Measurements from ENCODE around the gene HIVEP1.

The HIVEP1 gene

GRCh38 chr6:11992086-11992485 is 20.0 kb upstream of the HIVEP1 start:
- TF ChIP-seq, protein P1, sequence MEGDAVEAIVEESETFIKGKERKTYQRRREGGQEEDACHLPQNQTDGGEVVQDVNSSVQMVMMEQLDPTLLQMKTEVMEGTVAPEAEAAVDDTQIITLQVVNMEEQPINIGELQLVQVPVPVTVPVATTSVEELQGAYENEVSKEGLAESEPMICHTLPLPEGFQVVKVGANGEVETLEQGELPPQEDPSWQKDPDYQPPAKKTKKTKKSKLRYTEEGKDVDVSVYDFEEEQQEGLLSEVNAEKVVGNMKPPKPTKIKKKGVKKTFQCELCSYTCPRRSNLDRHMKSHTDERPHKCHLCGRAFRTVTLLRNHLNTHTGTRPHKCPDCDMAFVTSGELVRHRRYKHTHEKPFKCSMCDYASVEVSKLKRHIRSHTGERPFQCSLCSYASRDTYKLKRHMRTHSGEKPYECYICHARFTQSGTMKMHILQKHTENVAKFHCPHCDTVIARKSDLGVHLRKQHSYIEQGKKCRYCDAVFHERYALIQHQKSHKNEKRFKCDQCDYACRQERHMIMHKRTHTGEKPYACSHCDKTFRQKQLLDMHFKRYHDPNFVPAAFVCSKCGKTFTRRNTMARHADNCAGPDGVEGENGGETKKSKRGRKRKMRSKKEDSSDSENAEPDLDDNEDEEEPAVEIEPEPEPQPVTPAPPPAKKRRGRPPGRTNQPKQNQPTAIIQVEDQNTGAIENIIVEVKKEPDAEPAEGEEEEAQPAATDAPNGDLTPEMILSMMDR (IDR thresholded peaks at IDR 0.05; ENCODE audit: low read depth, low read length), result no peak
- no peak overlapping the region for H3K4me3 ChIP-seq (ENCODE audit: low read depth, low read length)

DNA sequence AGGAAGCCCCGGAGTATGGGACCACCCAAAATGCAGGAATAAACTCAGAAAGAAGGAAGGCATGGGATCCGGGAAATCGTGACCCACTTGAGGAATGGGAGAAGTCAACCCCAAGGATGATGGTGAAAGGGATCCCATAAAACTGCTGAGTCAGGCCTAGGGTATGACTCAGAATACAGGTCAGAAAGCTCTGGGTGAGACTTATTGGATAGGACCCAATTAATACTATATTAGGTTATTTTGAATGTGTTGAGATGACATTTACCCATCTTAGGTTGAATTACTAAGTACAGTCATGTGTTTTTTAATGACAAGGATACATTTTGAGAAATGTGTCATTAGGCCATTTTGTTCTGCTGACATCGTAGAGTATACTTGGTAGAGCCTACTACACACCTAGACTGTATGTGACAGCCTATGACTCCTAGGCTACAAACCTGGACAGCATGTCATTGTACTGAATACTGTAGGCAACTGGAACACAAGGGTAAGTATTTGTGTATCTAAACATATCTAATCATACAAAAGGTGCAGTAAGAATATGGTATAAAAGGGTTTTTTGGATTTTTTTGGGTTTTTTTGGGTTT is 17.1 kb upstream of the HIVEP1 start:
- TF ChIP-seq, protein P1 (IDR thresholded peaks at IDR 0.05; ENCODE audit: low read depth, low read length), result no peak
- H3K4me3 ChIP-seq (ENCODE audit: low read depth, low read length), result no peak overlapping the region

- H3K4me3 ChIP-seq (ENCODE audit: low read depth, low read length), result no peak overlapping the region
- TF ChIP-seq, protein P1 (IDR thresholded peaks at IDR 0.05; ENCODE audit: low read depth, low read length), result no peak
These were observed 15.4 kb upstream of the HIVEP1 start for GRCh38 chr6:11996751-11997150.

DNA sequence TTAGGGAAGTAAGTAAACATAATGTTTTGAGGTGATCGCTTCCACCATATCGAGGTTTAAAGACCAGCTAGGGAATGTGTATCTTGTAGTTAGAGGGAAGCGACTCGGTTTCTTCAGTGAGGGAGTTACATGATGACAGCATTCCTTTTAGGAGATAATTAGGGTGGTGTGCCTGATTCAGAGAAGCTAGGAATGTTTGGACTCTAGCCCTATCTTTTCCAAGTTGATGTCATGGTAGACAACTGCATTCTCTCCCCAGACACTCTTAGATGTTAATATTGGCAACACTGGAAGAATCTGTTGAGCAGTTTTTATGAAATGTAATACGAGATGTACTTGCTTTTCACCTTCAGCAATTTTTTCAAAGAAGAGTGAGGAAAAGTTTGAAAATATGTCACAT is 12.9 kb upstream of the HIVEP1 start:
- no peak overlapping the region for H3K4me3 ChIP-seq (ENCODE audit: low read depth, low read length)
- TF ChIP-seq, protein P1 (IDR thresholded peaks at IDR 0.05; ENCODE audit: low read depth, low read length), result no peak

GRCh38 chr6:12000174-12000573 is 11.9 kb upstream of the HIVEP1 start:
- TF ChIP-seq, protein P1 (IDR thresholded peaks at IDR 0.05; ENCODE audit: low read depth, low read length), result no peak
- no peak overlapping the region for H3K4me3 ChIP-seq (ENCODE audit: low read depth, low read length)

- TF ChIP-seq, protein P1 (IDR thresholded peaks at IDR 0.05; ENCODE audit: low read depth, low read length), result no peak
- no peak overlapping the region for H3K4me3 ChIP-seq (ENCODE audit: low read depth, low read length)
These were observed 11.0 kb upstream of the HIVEP1 start for GRCh38 chr6:12001004-12001705.

DNA sequence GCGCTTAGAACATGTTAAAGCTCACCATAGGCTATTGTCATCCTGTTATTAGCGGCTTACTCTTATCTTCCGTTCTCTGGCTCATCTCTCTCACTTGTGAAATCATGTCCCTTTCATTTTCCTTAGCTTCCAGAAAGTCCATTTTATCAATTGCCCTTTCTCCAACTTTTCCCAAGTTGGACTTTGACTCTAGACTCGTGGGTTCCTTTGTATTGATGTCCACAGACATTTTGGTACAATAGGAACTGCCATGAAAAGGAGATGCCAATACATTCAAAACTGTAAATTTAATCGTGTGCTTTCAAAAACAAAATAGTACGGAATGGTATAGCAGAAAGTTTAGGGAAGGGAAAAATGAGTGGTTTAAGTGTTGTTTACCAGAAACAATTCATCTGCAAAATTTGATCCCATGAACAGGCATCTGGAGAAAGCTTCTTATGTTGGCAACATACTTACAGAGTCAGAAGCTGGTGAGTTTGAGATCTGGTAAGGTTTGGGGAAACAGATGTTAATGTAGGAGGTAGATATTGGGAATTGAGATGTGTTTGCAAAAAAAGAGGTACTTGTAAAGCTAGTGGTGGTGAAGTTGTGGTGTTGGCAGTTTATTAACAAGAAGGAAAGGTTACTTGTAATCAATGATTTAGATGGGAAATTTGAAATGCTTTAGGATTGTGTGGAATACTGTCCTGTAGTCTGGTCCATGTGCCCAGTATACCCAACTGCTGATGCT is 10.2 kb upstream of the HIVEP1 start:
- no peak overlapping the region for H3K4me3 ChIP-seq (ENCODE audit: low read depth, low read length)
- TF ChIP-seq, protein P1 (IDR thresholded peaks at IDR 0.05; ENCODE audit: low read depth, low read length), result no peak

All from WI38 (cell line).